ENCODE measurements around the gene SDHC.
A peak's percentile ranks its signal among the peaks of the same experiment; 100 is the strongest.
"Not testable (repeated sequence)": the region's sequence is repeated elsewhere in the genome, so short reads cannot be mapped to it uniquely, and the experiment has no call there.

Gene SDHC

DNA sequence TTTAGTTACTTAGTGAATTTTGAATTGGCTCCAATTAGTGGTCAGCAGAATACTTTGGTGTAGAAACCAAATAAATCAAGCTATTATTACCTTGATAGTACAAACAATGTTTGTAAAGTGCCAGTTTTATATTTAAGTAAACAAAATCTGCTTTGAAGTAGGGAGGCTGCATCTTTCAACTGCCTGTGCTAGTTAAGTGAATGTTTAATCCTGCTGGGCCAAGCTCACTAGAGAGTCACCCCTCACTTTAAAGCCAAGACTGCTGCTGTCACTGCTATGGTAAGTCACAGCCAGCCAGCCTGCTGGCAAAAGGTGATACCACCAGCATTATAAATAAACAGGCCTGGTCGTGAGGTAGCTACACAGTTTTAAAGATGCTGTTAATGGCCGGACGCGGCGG, 63.8 kb downstream of the SDHC start:
- no peak overlapping the region for H3K4me3 ChIP-seq (replicated peaks in 1 of 2; ENCODE audit: low read depth in 2 of 2, low read length in 2 of 2)
- TF ChIP-seq CTCF (IDR thresholded peaks at IDR 0.05; ENCODE audit: low read depth, low read length): no peak
- DNase-seq (ENCODE audit: low read depth in 2 of 2): no peak

DNA sequence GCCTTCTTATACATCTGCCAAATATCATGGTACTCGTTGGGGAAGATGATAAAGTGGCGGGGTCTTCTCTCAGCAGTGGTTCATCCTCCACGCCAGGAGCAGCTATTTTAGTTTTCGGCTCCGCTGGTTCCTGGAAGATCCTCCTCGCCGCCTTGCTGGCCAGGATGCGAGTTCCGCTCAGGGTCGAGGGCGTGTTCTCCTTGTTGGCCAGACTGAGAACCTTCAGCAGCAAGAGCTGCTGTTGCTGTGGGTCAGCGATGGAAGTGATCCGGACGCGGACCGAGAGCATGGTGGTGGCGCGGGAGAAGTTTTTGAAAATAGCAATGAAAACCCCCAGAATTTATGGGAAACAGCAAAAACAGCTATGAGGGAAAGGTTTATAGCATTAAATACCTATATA, 64.9 kb downstream of the SDHC start:
- no peak overlapping the region for H3K4me3 ChIP-seq (replicated peaks in 1 of 2; ENCODE audit: low read depth in 2 of 2, low read length in 2 of 2)
- no peak for TF ChIP-seq CTCF (IDR thresholded peaks at IDR 0.05; ENCODE audit: low read depth, low read length)
- DNase-seq (ENCODE audit: low read depth in 2 of 2): peak in 1 of 2 donors; percentile 34

DNA sequence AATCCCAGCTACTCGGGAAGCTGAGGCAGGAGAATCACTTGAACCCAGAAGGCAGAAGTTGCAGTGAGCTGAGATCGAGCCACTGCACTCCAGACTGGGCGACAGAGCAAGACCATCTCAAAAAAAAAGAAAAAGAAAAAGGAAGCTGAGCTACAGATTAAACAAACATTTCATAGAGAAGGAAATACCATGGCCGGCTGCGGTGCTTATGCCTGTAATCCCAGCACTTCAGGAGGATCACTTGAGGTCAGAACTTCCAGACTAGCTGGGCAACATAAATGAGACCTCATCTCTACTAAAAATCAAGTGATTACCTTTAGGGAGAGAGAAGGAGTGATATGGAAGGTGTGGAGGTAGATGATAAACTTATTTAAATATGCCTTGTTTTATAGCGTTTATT, 67.5 kb downstream of the SDHC start:
- H3K4me3 ChIP-seq (replicated peaks in 1 of 2; ENCODE audit: low read depth in 2 of 2, low read length in 2 of 2): no peak overlapping the region
- no peak for TF ChIP-seq CTCF (IDR thresholded peaks at IDR 0.05; ENCODE audit: low read depth, low read length)
- no peak for DNase-seq (ENCODE audit: low read depth in 2 of 2)

GRCh38 chr1:161382214-161383019, 68.2 kb downstream of the SDHC start:
- peak; percentile 85 to 88 for DNase-seq (ENCODE audit: low read depth in 2 of 2)
- TF ChIP-seq CTCF (IDR thresholded peaks at IDR 0.05; ENCODE audit: low read depth, low read length): peak; percentile 49
- peak overlapping the region in 1 of 2 donors; percentile 1 for H3K4me3 ChIP-seq (replicated peaks in 1 of 2; ENCODE audit: low read depth in 2 of 2, low read length in 2 of 2)

- no peak for DNase-seq (ENCODE audit: low read depth in 2 of 2)
- no peak overlapping the region for H3K4me3 ChIP-seq (replicated peaks in 1 of 2; ENCODE audit: low read depth in 2 of 2, low read length in 2 of 2)
- TF ChIP-seq CTCF (IDR thresholded peaks at IDR 0.05; ENCODE audit: low read depth, low read length): no peak
Measured at GRCh38 chr1:161388639-161389038, 74.5 kb downstream of the SDHC start.

DNA sequence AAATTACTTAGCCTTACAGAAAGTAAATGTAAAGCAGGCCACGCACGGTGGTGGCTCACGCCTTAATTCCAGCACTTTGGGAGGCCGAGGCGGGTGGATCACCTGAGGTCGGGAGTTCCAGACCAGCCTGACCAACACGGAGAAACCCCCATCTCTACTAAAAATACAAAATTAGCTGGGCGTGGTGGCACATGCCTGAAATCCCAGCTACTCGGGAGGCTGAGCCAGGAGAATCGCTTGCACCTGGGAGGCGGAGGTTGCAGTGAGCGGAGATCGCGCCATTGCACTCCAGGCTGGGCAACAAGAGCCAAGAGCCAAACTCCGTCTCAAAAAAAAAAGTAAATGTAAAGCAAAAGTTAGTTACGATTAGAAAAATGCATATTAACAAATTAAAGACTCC, 75.0 kb downstream of the SDHC start:
- H3K4me3 ChIP-seq (replicated peaks in 1 of 2; ENCODE audit: low read depth in 2 of 2, low read length in 2 of 2): peak overlapping the region in 1 of 2 donors; percentile 55

DNA sequence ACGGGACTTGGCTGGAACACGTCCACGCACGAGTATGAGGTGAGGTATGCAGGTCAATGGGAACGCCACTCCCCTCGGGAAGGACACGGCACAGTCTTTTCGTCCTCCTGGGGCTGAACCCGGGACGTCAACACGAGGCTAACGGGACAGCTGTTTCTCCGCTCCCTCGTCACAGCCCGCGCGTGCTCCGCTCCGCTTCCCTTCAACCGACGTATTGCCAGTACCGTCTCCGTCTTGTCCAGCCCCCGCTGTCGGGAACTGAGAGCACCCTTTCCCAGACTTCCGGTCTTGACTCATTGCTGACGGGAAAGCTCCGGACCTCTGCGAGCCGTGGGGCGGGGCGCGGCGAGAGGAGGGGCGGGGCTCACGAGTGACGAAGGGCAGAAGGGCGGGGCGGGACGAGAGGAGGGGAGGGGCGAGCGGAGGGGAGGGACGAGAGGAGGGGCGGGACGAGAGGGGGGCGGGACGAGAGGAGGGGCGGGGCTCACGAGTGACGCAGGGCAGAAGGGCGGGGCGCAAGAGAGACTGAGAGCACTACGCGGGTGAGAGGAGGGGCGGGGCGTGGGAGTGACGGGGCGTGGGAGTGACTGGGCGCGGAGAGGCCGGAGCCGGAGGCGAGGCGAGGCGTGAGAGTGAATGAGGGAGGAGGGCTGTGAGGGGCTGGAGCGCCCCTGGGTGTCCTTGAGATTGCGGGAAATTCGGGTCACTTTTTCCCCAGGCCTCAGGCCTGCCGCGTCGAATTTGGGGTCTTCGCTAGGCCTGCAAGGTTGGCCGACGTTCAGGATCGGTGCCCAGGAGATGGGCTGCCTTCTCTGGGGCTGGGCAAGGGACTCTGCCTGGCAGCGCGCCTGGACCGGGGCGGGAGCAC, 75.7 kb downstream of the SDHC start:
- DNase-seq (ENCODE audit: low read depth in 2 of 2): peak; percentile 99 to 100

More for the DNA sequence above, 75.0 kb downstream of the SDHC start:
- DNase-seq (ENCODE audit: low read depth in 2 of 2): not testable (repeated sequence)

More for the DNA sequence above, 75.7 kb downstream of the SDHC start:
- no peak for TF ChIP-seq CTCF (IDR thresholded peaks at IDR 0.05; ENCODE audit: low read depth, low read length)
- H3K4me3 ChIP-seq (replicated peaks in 1 of 2; ENCODE audit: low read depth in 2 of 2, low read length in 2 of 2): peak overlapping the region; percentile 73 to 76

Data from cardiac fibroblast (primary cell).